Kidney (tissue), 14 donors: ENCODE results near the gene NFKBIE. TPM values are rescaled to one million over a fixed set of nuclear protein-coding genes. Genes with fewer than 3 reads are reported as not detected.

Experiments
- DNase-seq, 5 donors: peaks; one replicate each; pipeline ENCODE4 v3.0.0-alpha.2; 2013 to 2020
- FAIRE-seq: peaks from 2 replicates; lab custom pipeline; 2012; peaks lifted over from hg19 to GRCh38; lab: Jason Lieb, UNC
- H3K27ac ChIP-seq, 2 donors: one replicate each; pipeline ENCODE4 v1.7.0; 2013; ENCODE audit warnings: low read depth in 2 of 2, low read length in 2 of 2, inconsistent platforms in 1 of 2
- H3K27me3 ChIP-seq: one replicate; pipeline ENCODE4 v1.7.1; 2013; ENCODE audit warnings: low read length, inconsistent platforms; ENCODE audit not compliant: control insufficient read depth, insufficient read depth
- H3K36me3 ChIP-seq, 3 donors: one replicate each; pipeline versions ENCODE4 v1.7.0 to v1.7.1; 2013; ENCODE audit warnings: low read length in 3 of 3, control low read depth in 1 of 3, inconsistent platforms in 1 of 3; ENCODE audit not compliant: insufficient read depth in 3 of 3, control insufficient read depth in 2 of 3
- H3K4me1 ChIP-seq, 3 donors: one replicate each; pipeline versions ENCODE4 v1.7.0 to v1.7.1; 2013; ENCODE audit warnings: low read length in 3 of 3, inconsistent platforms in 1 of 3, low read depth in 1 of 3; ENCODE audit not compliant: control insufficient read depth in 2 of 3, insufficient read depth in 2 of 3
- H3K4me3 ChIP-seq, 3 donors: one replicate each; pipeline versions ENCODE4 v1.7.0 to v1.8.1; 2013; ENCODE audit warnings: low read length in 3 of 3, control low read depth in 1 of 3, inconsistent platforms in 1 of 3
- H3K9ac ChIP-seq, 3 donors: one replicate each; pipeline versions ENCODE4 v1.7.0 to v1.7.1; 2013; ENCODE audit warnings: low read length in 3 of 3, control low read depth in 1 of 3, inconsistent platforms in 1 of 3
- H3K9me3 ChIP-seq, 3 donors: one replicate each; pipeline versions ENCODE4 v1.7.0 to v1.7.1; 2013; ENCODE audit warnings: low read length in 3 of 3, control low read depth in 1 of 3, inconsistent platforms in 1 of 3; ENCODE audit not compliant: control insufficient read depth in 2 of 3, insufficient read depth in 1 of 3
- intact Hi-C: fragments of 100-400 bp; cut with DNase I; formaldehyde crosslinking; loops from one replicate; pipeline ENCODE4 v1.11.1; 2022
- polyA plus RNA-seq: library from polyadenylated mRNA; stranded (reverse); fragments of 350-450 nt; fragmentation: Illumina TruSeq; extraction: RNeasy Lipid Tissue Mini Kit (QIAGEN cat#74804); gene quantifications from one replicate; pipeline ENCODE4 v1.2.3, GENCODE V29; 2014; ENCODE audit warnings: low read depth, low replicate concordance; ENCODE audit not compliant: insufficient read depth
- total RNA-seq: library from RNA; stranded (reverse); fragmentation: NEBNext Ultra II Directional; extraction: Animal tissue kit (Norgen Biotek cat#: 25700); gene quantifications from one replicate; pipeline ENCODE4 v1.2.1, GENCODE V29; 2021
- TF ChIP-seq, protein P1 (sequence below): IDR thresholded peaks from 3 replicates; pipeline ENCODE4 v1.5.1; 2012; ENCODE audit warnings: mild to moderate bottlenecking, moderate library complexity, borderline replicate concordance; ENCODE audit not compliant: insufficient read depth; ENCODE audit errors: extremely low read depth
- donor health status: control.
- donor health status: control.
- donor health status: control.
- donor health status: control.
- donor health status: control.
- donor health status: DM: yes; HTN: yes; CAD: no.
- donor health status: Normal renal cell carcinoma (clear cell type).

NFKBIE gene
- total and polyA plus RNA-seq, 2 donors from 2014 or later: 12.6 to 19.0 TPM

DNA sequence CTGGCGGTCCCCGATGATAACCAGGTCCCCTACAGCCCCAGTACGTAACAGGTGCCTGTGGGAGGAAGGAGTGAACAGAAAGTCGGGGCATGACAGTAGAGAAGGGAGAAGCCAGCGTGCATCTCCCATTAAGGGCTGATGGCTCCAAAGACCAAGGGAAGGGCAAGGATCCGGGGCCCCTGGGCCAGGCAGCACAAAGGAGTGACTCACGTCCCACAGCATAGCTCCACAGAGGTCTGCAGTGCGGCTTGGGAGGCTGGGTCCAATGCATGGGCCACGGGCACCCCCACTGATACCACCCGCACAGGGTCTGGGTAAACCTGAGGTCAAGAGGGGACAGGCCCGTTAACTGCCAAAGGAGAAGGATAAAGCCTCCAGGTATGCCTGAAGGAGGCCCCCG, 37.5 kb upstream of the NFKBIE start:
- DNase-seq: peak in 1 of 5 donors; percentile 37
- Histone ChIP-seq H3K4me3 (no peak overlapping the region), H3K27ac (no peak overlapping the region), H3K4me1 (peaks cover 0 to 3% (median 0%) of the 10 kb centered on the region in 3 donors), H3K9me3 (no peaks in the 10 kb centered on the region), H3K9ac (no peak overlapping the region), H3K36me3 (peaks cover 0 to 33% (median 13%) of the 10 kb centered on the region in 3 donors), H3K27me3 (peaks cover 3% of the 10 kb centered on the region)
- intact Hi-C loops: no loop called here
- TF ChIP-seq, protein P1, sequence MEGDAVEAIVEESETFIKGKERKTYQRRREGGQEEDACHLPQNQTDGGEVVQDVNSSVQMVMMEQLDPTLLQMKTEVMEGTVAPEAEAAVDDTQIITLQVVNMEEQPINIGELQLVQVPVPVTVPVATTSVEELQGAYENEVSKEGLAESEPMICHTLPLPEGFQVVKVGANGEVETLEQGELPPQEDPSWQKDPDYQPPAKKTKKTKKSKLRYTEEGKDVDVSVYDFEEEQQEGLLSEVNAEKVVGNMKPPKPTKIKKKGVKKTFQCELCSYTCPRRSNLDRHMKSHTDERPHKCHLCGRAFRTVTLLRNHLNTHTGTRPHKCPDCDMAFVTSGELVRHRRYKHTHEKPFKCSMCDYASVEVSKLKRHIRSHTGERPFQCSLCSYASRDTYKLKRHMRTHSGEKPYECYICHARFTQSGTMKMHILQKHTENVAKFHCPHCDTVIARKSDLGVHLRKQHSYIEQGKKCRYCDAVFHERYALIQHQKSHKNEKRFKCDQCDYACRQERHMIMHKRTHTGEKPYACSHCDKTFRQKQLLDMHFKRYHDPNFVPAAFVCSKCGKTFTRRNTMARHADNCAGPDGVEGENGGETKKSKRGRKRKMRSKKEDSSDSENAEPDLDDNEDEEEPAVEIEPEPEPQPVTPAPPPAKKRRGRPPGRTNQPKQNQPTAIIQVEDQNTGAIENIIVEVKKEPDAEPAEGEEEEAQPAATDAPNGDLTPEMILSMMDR: no peak
- no peak for FAIRE-seq

DNA sequence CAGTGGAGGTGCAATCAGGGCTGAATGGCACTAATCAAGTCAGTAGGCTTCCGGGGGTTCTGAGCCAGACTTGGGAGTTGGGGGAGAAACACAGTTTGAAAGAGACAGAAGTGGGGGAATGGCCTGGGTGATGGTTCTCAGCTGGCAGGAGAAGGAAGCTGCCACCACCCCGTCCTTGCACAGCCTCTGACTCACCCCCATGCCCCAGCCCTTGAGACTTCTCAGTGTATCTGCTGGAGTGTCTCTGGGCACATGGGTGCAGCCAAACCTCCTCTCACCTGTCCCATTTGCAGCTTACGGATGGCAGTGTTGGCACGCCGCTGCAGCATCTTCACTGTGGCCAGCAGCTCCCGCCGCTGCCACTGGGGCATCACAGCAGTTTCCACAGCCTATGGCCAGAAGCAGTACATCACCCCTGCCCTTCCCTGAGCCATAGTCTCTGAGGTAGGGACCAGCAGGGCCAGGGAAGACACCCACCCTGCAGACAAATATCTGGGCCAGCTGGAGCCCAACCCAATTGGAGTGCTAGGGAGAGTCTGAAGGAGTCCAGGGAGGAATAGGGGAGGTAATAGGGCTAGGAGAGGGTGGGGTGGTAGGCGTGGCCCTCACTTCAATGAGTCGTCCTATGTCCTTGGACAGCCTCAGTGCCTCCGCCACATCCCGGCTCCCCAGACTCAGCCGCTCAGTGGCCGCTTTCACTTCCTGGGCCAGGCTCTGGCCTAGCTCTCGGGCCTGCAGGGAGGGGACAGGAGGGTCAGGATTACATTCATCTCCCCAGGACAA, 36.6 kb upstream of the NFKBIE start:
- Histone ChIP-seq H3K36me3 (peaks cover 0 to 30% (median 13%) of the 10 kb centered on the region in 3 donors), H3K9me3 (no peaks in the 10 kb centered on the region), H3K27ac (no peak overlapping the region), H3K9ac (no peak overlapping the region), H3K27me3 (peaks cover 6% of the 10 kb centered on the region), H3K4me1 (peaks cover 0 to 7% (median 0%) of the 10 kb centered on the region in 3 donors), H3K4me3 (no peak overlapping the region)
- FAIRE-seq (no peak), DNase-seq (peak in 1 of 5 donors; percentile 56)
- TF ChIP-seq, protein P1: no peak
- intact Hi-C loops: no loop called here

DNA sequence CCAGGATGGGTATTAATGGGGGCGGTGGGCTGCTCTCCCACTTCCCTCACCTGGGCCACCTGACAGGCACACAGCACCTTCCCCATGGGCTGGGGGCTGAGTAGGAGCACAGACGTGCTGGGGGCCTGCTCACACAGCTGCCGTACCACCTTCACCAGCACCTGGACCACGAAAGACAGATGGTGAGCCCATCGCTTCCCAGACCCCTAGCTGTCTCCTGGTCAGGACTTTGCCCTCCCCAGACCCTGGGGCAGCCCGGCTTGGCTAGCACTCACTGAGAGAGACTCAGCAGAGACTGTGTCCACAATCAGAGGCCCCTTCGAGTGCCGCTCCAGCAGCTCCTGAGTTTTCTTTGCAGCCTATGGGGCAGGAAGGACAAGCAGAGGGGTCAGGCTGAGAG, 35.8 kb upstream of the NFKBIE start:
- FAIRE-seq (no peak), DNase-seq (peak in 1 of 5 donors; percentile 45)
- Histone ChIP-seq H3K27ac (no peak overlapping the region), H3K9ac (no peak overlapping the region), H3K9me3 (no peaks in the 10 kb centered on the region), H3K36me3 (peaks cover 0 to 30% (median 13%) of the 10 kb centered on the region in 3 donors), H3K27me3 (peaks cover 10% of the 10 kb centered on the region), H3K4me3 (no peak overlapping the region), H3K4me1 (peaks cover 0 to 9% (median 0%) of the 10 kb centered on the region in 3 donors)
- intact Hi-C loops: no loop called here
- TF ChIP-seq, protein P1: no peak
